Measurements from ENCODE around the gene MTG2. TPM values are rescaled to one million over a fixed set of nuclear protein-coding genes. Genes with fewer than 3 reads are reported as not detected.
A peak's percentile ranks its signal among the peaks of the same experiment; 100 is the strongest.

MTG2 gene
- total and polyA plus RNA-seq, 2 of the 13 experiments (the other 11 are each of a cell fraction or from before 2014, with no cell fraction given): 20.4 to 37.8 TPM

DNA sequence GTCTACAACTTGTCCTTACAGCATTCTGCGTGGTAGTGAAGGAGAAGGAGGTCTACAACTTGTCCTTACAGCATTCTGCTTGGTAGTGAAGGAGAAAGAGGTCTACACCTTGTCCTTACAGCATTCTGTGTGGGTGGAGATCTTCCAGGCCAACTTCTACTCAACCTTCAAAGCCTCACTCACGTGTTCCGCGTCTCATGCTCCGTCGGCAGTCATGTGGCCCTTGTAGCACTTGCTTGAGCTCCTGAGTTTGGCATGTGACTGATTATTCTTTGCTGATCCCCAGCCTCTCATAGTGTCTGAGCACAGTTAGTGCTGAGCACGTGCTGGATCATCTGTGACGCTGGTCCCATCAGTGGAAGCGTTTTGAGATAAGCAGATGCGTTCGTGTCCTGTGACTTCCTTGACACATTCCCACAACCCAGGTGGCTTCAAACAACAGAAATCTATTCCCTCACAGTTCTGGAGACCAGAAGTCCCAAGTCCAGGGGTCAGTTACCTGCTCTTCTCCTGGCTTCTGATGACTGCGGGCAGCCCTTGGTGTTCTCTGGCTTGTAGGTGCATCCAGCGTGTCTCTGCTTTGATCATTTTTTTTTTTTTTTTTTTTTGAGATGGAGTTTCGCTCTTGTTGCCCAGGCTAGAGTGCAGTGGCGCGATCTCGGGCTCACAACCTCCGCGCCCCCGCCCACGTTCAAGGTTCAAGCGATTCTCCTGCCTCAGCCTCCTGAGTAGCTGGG is 36.6 kb upstream of the MTG2 start (continued):
- TF ChIP-seq PPARG (CRISPR knock-in tag; conservative IDR thresholded peaks at IDR 0.05): no peak
- TF ChIP-seq ZNF737 (CRISPR knock-in tag; IDR thresholded peaks at IDR 0.05; ENCODE audit: borderline replicate concordance): no peak
- peak; percentile 79; the same call in 1 of the 2 replicates for TF ChIP-seq ZNF784 (CRISPR knock-in tag; IDR thresholded peaks at IDR 0.05; ENCODE audit: borderline replicate concordance)
- no peak for TF ChIP-seq ZNF570 (CRISPR knock-in tag; IDR thresholded peaks at IDR 0.05; ENCODE audit: borderline replicate concordance)
- TF ChIP-seq TP53 (CRISPR knock-in tag; conservative IDR thresholded peaks at IDR 0.05): no peak
- no peak for TF ChIP-seq SP1 (IDR thresholded peaks at IDR 0.05)
- TF ChIP-seq SP1 (CRISPR knock-in tag; IDR thresholded peaks at IDR 0.05): no peak; the same call in 1 of the 2 replicates
- TF ChIP-seq ZNF441 (CRISPR knock-in tag; IDR thresholded peaks at IDR 0.05; ENCODE audit: borderline replicate concordance): no peak; the same call in 1 of the 2 replicates
- peak; percentile 52; the same call in 1 of the 2 replicates for TF ChIP-seq IRF2 (CRISPR knock-in tag; IDR thresholded peaks at IDR 0.05)
- 0 out of 2 replicates have a peak, but pooled peaks have one; percentile 55 for TF ChIP-seq ZNF230 (CRISPR knock-in tag; IDR thresholded peaks at IDR 0.05)
- peak; percentile 58 for TF ChIP-seq GABPB1 (CRISPR knock-in tag; IDR thresholded peaks at IDR 0.05)
- TF ChIP-seq JARID2 (CRISPR knock-in tag; IDR thresholded peaks at IDR 0.05; ENCODE audit: insufficient replicate concordance): no peak
- TF ChIP-seq HMGXB3 (CRISPR knock-in tag; IDR thresholded peaks at IDR 0.05; ENCODE audit: borderline replicate concordance): no peak
- 0 out of 2 replicates have a peak, but pooled peaks have one; percentile 33 for TF ChIP-seq RELA (CRISPR knock-in tag; IDR thresholded peaks at IDR 0.05)
- TF ChIP-seq SATB2 (CRISPR knock-in tag; IDR thresholded peaks at IDR 0.05): no peak
- TF ChIP-seq GPBP1L1 (CRISPR knock-in tag; IDR thresholded peaks at IDR 0.05): no peak
- TF ChIP-seq HMG20B (CRISPR knock-in tag; conservative IDR thresholded peaks at IDR 0.05): no peak
- no peak for TF ChIP-seq XBP1 (CRISPR knock-in tag; IDR thresholded peaks at IDR 0.05)
- TF ChIP-seq KLF13 (CRISPR knock-in tag; IDR thresholded peaks at IDR 0.05): 0 out of 2 replicates have a peak, but pooled peaks have one; percentile 15
- peak; percentile 56; the same call in 1 of the 2 replicates for TF ChIP-seq ZNF747 (CRISPR knock-in tag; IDR thresholded peaks at IDR 0.05; ENCODE audit: borderline replicate concordance)
- TF ChIP-seq, protein P1, sequence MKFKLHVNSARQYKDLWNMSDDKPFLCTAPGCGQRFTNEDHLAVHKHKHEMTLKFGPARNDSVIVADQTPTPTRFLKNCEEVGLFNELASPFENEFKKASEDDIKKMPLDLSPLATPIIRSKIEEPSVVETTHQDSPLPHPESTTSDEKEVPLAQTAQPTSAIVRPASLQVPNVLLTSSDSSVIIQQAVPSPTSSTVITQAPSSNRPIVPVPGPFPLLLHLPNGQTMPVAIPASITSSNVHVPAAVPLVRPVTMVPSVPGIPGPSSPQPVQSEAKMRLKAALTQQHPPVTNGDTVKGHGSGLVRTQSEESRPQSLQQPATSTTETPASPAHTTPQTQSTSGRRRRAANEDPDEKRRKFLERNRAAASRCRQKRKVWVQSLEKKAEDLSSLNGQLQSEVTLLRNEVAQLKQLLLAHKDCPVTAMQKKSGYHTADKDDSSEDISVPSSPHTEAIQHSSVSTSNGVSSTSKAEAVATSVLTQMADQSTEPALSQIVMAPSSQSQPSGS (CRISPR knock-in tag; IDR thresholded peaks at IDR 0.05): peak; percentile 30; the same call in 1 of the 2 replicates
- peak; percentile 65; the same call in 1 of the 2 replicates for TF ChIP-seq ZNF616 (CRISPR knock-in tag; IDR thresholded peaks at IDR 0.05; ENCODE audit: low read depth)

Measured in HepG2 (cell line).